Endothelial cell (in vitro differentiated cells): ENCODE measurements around the gene ADGRG2. TPM values are rescaled to one million over a fixed set of nuclear protein-coding genes. Genes with fewer than 3 reads are reported as not detected.

Source experiments
- DNase-seq: peaks from one replicate; pipeline ENCODE4 v3.0.0; 2021; ENCODE audit warnings: low spot score
- H3K27ac Mint-ChIP-seq: one replicate; pipeline ENCODE4 v1.8.0; 2021; ENCODE audit warnings: mixed read lengths, inconsistent platforms; ENCODE audit not compliant: unreplicated experiment
- H3K27me3 Mint-ChIP-seq: one replicate; pipeline ENCODE4 v1.8.0; 2021; ENCODE audit warnings: mild to moderate bottlenecking, moderate library complexity, mixed read lengths, inconsistent platforms; ENCODE audit not compliant: unreplicated experiment
- H3K36me3 Mint-ChIP-seq: one replicate; pipeline ENCODE4 v1.8.0; 2021; ENCODE audit warnings: mild to moderate bottlenecking, low read depth, mixed read lengths, inconsistent platforms; ENCODE audit not compliant: unreplicated experiment
- H3K4me1 Mint-ChIP-seq: one replicate; pipeline ENCODE4 v1.8.0; 2021; ENCODE audit warnings: mild to moderate bottlenecking, mixed read lengths, inconsistent platforms; ENCODE audit not compliant: unreplicated experiment
- H3K4me3 Mint-ChIP-seq: one replicate; pipeline ENCODE4 v1.8.0; 2021; ENCODE audit warnings: mild to moderate bottlenecking, mixed read lengths, inconsistent platforms; ENCODE audit not compliant: unreplicated experiment
- H3K9me3 Mint-ChIP-seq: one replicate; pipeline ENCODE4 v1.8.0; 2021; ENCODE audit warnings: mixed read lengths, inconsistent platforms; ENCODE audit not compliant: unreplicated experiment
- CTCF ChIP-seq: fragments of 200-600 bp; sonication (generic); IDR thresholded peaks from one replicate; pipeline ENCODE4 v1.5.0; 2021; ENCODE audit warnings: antibody characterized with exemption; ENCODE audit not compliant: unreplicated experiment
- total RNA-seq: library from RNA; stranded (reverse); fragmentation: NEBNext Ultra II Directional; extraction: Animal tissue kit (Norgen Biotek cat#: 25700); gene quantifications from one replicate; pipeline ENCODE4 v1.2.1, GENCODE V29; 2021; ENCODE audit not compliant: unreplicated experiment

The ADGRG2 gene
- total RNA-seq, 1 donor from 2014 or later, result not detected

GRCh38 chrX:18974993-18975392 is 147.3 kb downstream of the ADGRG2 start:
- Mint-ChIP-seq H3K4me3 (no peak overlapping the region), H3K36me3 (no peaks in the 10 kb centered on the region), H3K27ac (no peak overlapping the region), H3K4me1 (no peaks in the 10 kb centered on the region), H3K27me3 (no peaks in the 10 kb centered on the region), H3K9me3 (no peaks in the 10 kb centered on the region)
- no peak for TF ChIP-seq CTCF
- DNase-seq, result no peak

GRCh38 chrX:18973527-18974192 is 148.6 kb downstream of the ADGRG2 start:
- Mint-ChIP-seq H3K4me1 (no peaks in the 10 kb centered on the region), H3K9me3 (no peaks in the 10 kb centered on the region), H3K4me3 (no peak overlapping the region), H3K27ac (no peak overlapping the region), H3K27me3 (no peaks in the 10 kb centered on the region), H3K36me3 (no peaks in the 10 kb centered on the region)
- TF ChIP-seq CTCF, result no peak
- no peak for DNase-seq

- Mint-ChIP-seq H3K4me1 (no peaks in the 10 kb centered on the region), H3K9me3 (no peaks in the 10 kb centered on the region), H3K27ac (no peak overlapping the region), H3K4me3 (no peak overlapping the region), H3K27me3 (peaks cover 1% of the 10 kb centered on the region), H3K36me3 (no peaks in the 10 kb centered on the region)
- no peak for DNase-seq
- no peak for TF ChIP-seq CTCF
These were observed 150.8 kb downstream of the ADGRG2 start for GRCh38 chrX:18971506-18971905.

- H3K4me1 Mint-ChIP-seq, result no peaks in the 10 kb centered on the region
- peaks cover 1% of the 10 kb centered on the region for H3K27me3 Mint-ChIP-seq
- TF ChIP-seq CTCF, result no peak
- no peaks in the 10 kb centered on the region for H3K36me3 Mint-ChIP-seq
- H3K9me3 Mint-ChIP-seq, result no peaks in the 10 kb centered on the region
- no peak for DNase-seq
- H3K4me3 Mint-ChIP-seq, result no peak overlapping the region
- no peak overlapping the region for H3K27ac Mint-ChIP-seq
These were observed 151.8 kb downstream of the ADGRG2 start for GRCh38 chrX:18970465-18970864.

GRCh38 chrX:18966624-18967023 is 155.6 kb downstream of the ADGRG2 start:
- Mint-ChIP-seq H3K27ac (no peak overlapping the region), H3K4me3 (no peak overlapping the region), H3K4me1 (peaks cover 2% of the 10 kb centered on the region), H3K9me3 (no peaks in the 10 kb centered on the region), H3K36me3 (no peaks in the 10 kb centered on the region), H3K27me3 (peaks cover 2% of the 10 kb centered on the region)
- no peak for TF ChIP-seq CTCF
- no peak for DNase-seq
